ENCODE results near the gene CAPN15.
"Not testable (repeated sequence)": the region's sequence is repeated elsewhere in the genome, so short reads cannot be mapped to it uniquely, and the experiment has no call there.

CAPN15 gene

GRCh38 chr16:527015-527903, at the start of gene CAPN15:
TSS of gene CAPN15 (plus strand) at chr16:527712. CDS start at chr16:546839, 19,127 bp downstream.
- DNase-seq: peak; percentile 84

- DNase-seq: not testable (repeated sequence)
These were observed 49.2 kb upstream of the CAPN15 start for GRCh38 chr16:478287-478686.

- no peak for DNase-seq
These were observed 44.9 kb upstream of the CAPN15 start for GRCh38 chr16:482468-483185.

- DNase-seq: no peak
These were observed 44.0 kb upstream of the CAPN15 start for GRCh38 chr16:483341-484075.

DNA sequence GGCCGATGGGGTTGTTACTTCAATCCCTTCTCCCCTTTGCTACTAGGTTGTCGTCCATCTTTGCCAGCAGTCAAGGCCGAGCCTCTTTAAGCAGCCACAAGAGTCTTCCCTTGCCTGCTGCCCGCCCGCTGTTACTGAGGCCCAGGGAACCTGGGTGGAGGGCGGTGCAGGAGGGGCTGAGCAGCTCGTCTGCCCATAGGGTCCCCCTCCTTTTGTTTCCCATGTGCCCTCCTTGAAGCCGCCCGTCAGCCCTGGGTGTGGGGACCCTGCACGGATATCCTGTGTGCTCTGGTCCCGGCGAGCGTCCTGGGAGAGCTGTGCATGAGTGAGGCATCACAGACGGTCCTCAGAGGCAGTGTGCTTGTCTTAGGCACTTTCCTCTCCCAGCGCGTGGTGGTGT, 37.9 kb upstream of the CAPN15 start:
- no peak for DNase-seq

- DNase-seq: no peak
These were observed 36.7 kb upstream of the CAPN15 start for GRCh38 chr16:490768-491167.

- DNase-seq: no peak
These were observed 36.1 kb upstream of the CAPN15 start for GRCh38 chr16:491220-491919.

DNA sequence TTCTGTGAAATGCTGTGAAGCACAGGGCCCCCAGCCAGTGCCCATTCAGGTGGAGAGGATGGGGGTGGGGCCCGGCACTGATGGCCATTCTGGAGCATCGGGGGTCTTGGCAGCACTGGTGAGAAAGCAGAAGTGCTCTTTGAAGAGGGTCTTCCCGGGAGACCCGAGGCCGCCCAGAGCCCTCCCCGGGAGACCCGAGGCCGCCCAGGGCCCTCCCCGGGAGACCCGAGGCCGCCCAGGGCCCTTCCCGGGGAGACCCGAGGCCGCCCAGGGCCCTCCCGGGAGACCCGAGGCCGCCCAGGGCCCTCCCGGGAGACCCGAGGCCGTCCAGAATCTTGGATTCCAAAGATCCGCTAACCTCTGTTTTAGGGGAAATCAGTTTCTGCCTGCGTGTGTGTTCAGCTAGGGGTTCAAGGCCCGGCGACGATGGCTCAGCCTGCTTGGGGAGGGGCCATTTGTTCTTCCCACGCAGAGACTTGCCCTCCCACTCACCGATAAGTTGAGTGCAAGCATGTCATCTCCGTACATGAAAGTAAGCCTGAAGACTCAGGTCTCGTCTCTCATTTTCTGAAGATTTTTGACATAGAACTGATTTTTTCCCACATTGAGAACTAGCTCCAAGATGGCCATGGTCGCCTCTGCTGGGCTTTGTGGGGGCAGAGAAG, 35.2 kb upstream of the CAPN15 start:
- DNase-seq: no peak

DNA sequence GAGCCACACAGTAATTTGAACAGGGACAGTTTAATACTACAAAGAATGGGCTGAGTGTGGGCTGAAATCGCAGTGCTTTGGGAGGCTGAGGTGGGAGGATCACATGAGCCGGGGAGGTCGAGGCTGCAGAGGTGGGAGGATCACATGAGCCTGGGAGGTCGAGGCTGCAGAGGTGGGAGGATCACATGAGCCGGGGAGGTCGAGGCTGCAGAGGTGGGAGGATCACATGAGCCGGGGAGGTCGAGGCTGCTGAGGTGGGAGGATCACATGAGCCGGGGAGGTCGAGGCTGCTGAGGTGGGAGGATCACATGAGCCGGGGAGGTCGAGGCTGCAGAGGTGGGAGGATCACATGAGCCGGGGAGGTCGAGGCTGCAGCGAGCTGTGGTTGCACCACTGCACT, 32.8 kb upstream of the CAPN15 start:
- DNase-seq: not testable (repeated sequence)

DNA sequence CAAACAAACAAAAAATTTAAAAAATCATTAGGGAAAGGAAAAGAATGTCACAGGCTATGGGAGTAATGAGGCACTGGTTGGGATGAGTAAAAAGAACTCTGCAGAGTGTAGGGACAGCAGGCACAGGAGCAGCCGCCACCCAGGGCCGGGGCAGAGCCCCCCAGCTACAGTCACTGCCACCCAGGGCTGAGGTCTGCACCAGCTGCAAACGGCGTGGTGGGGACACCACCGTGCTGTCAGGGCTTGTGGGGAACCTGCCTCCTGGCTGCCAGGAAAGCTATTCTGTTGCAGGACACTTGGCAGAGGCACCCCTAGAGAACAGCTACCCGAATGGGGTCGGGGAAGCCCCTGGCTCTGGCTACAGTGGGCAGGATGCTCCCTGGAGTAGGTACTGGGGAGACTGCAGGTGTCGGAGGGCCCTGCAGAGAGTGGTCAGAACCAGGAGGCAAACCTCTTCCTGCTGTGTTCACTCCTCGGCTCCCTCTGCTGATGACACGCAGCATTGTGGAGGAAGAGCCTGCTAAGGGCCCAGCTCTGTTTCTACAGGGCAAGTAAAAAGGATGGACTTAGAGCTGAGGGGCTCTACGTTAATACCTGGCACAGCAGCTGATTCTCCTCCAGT, 32.3 kb upstream of the CAPN15 start:
- DNase-seq: no peak

DNA sequence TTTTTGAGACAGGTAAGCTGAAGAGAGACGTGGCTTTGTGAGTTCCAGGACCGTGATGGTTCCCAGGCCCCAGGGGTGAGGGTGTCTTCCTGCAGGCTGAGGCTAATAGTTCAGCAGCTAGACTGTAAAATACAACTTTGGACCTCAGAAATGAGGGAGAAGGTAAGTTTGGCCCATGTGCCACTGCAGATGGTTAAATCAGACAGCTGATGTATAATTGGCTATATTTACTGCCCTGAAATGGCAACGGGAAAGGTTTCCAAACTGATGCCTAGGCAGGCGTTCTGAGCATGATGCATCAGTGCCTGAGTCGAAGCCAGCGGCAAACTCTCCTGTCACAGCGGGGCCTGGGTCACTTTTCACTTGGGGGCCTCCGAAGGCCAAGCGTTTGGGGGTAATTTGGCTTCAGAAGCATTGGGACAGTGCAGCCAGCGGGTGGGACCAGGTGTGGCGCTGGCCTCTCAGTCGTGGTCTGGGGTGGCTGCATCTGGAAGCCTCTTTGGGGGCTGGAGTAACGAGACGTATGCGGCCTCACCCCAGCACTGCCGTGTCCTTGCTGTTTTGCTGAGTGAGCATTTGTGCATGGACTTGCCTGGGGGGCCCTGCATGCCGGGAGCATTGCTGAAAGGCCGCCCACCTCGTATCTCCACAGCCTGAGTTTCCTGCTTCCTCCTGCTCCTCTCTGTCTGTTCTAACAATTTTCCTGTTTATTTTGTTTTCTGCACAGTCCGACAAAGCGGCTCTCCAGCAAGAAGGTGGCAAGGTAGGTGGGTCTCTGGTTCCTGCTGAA, 31.2 kb upstream of the CAPN15 start:
- DNase-seq: no peak

DNA sequence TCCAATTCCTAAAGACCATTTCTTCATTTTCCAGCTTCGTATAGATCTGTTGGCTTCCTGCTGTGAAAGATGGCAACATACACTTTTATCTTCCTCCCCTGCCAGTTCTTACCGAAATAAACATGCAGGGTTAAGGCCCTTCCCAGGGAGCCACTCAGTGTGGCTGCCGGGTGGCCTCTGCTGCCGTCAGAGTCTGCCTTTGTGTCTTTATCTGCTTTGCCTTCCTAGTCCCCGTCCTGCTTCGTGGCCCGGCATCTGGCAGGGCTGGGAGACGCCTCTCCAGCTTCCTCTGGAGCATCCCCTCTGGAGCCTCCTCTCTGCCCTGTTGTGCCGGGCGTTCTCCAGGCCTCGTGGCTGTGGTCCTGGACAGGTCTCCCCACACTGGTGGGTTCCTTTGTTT, 30.3 kb upstream of the CAPN15 start:
- DNase-seq: no peak

DNA sequence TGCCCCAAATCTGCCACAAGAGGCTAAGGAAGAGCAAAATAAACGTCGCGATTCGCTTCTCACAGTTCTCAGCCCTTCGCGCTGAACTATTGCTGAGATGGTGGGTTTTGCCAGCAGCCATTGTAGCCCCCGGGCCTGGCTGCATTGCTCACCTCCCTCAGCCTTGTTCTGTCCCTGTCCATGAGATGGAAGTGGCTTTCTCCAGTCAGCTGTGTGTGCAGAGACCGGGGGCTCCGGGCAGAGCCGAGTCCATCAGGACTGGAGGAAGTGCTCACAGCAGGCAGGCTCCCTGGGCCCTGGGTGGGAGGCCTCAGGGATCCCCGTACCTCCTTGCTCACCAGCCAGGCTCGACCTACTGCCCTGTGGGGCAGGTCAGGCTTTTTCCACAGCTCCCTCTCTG, 27.6 kb upstream of the CAPN15 start:
- no peak for DNase-seq

GRCh38 chr16:500709-501108, 26.8 kb upstream of the CAPN15 start:
- no peak for DNase-seq

- no peak for DNase-seq
These were observed 25.2 kb upstream of the CAPN15 start for GRCh38 chr16:502179-502943.

DNA sequence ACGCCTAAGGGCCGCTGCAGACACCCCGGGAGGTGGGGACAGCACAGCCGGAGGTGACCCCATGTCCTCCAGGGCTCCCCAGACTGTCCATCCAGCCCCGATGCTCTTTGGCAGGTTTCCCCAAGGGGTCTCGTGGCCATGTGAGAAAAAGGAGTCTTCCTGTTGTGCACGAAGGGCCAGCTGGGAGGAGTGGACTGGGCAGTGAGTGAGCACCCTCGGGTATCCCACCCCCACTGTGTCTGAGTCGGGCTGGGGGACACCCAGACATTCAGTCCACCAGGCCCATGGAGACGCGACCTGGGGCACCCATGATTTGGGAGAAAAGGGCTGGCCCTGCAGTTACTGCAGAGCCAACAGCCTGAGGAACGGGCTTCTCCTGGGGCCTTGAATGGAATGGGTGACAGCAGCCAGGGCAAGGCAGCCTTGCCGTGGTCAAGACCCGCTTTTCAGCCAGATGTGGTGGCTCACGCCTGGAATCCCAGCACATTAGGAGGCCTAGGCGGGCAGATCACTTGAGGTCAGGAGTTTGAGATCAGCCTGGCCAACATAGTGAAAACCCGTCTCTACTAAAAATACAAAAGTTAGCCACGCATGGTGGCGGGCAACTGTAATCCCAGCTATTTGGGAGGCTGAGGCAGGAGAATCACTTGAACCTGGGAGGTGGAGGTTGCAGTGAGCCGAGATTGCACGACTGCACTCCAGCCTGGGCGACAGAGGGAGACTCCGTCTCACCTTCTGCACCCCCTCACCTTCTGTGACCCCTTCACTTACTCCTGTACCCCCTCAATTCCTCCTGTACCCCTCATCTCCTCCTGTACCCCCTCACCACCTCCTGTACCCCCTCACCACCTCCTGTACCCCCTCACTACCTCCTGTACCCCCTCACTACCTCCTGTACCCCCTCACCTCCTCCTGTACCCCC, 24.1 kb upstream of the CAPN15 start:
- no peak for DNase-seq

- DNase-seq: no peak
These were observed 21.9 kb upstream of the CAPN15 start for GRCh38 chr16:505479-506245.

DNA sequence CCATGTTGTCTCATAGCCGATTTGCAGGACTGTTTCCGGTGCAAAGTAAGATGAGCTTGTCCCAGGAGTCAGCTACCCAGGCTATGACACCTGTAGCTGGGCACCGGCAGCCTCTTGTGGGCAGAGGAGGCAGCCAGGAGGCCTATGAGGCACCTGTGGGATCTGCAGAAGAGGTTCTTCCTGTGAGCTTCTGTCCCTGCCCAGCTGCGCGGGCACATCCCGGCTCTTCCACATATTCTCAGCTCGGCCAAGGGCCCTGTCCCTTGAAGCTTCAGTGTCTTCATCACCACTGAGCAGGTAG, 21.3 kb upstream of the CAPN15 start:
- no peak for DNase-seq
